Endothelial cell of umbilical vein (primary cell): ENCODE data around the gene CDHR5. TPM values are rescaled to one million over a fixed set of nuclear protein-coding genes. Genes with fewer than 3 reads are reported as not detected.

ENCODE experiments used
- BruUV-seq: library from RNA; stranded (reverse); fragments of 400-500 nt; replicated peaks from 2 replicates; lab custom pipeline; 2021; lab: Mats Ljungman, UMichigan
- CTCF ChIA-PET: fragments of 300-600, 350-600 bp; sonication (Branson Sonifier 250); formaldehyde crosslinking; loops from one replicate; lab custom pipeline; 2021; ENCODE audit warnings: antibody characterized with exemption, inconsistent platforms; lab: Charles Lee
- POLR2A ChIA-PET: fragments of 300-600, 350-600 bp; sonication (Branson Sonifier 250); formaldehyde crosslinking; loops from one replicate; lab custom pipeline; 2021; ENCODE audit warnings: antibody characterized with exemption, inconsistent platforms; lab: Charles Lee
- DNase-seq: peaks from one replicate; pipeline ENCODE4 v3.0.0-alpha.2; 2011; ENCODE audit warnings: low read depth, low spot score
- FAIRE-seq: peaks from 2 replicates; lab custom pipeline; 2011; peaks lifted over from hg19 to GRCh38; lab: Jason Lieb, UNC
- H2AFZ ChIP-seq: 2 replicates; pipeline ENCODE4 v1.6.0; 2012; ENCODE audit warnings: low read depth, low read length, control low read depth, inconsistent platforms
- H3K27ac ChIP-seq: 2 replicates; pipeline ENCODE4 v1.5.1; 2011; ENCODE audit warnings: low read depth, mild to moderate bottlenecking, control low read depth, low read length, moderate library complexity; ENCODE audit not compliant: insufficient read depth
- H3K27me3 ChIP-seq, 2 experiments: 2 replicates each; pipeline versions ENCODE4 v1.6.0 to v1.6.1; 2011; ENCODE audit warnings: low read length in 2 of 2, mixed read lengths in 1 of 2; ENCODE audit not compliant: control insufficient read depth in 2 of 2, insufficient read depth in 2 of 2
- H3K36me3 ChIP-seq, 2 experiments: 2 replicates in 1 of 2; 3 replicates in 1 of 2; pipeline ENCODE4 v1.5.1; 2011; ENCODE audit warnings: low read length in 2 of 2, mild to moderate bottlenecking in 1 of 2, moderate library complexity in 1 of 2; ENCODE audit not compliant: control insufficient read depth in 2 of 2, insufficient read depth in 2 of 2; ENCODE audit errors: extremely low read depth in 1 of 2
- H3K4me1 ChIP-seq: 3 replicates; pipeline ENCODE4 v1.5.1; 2011; ENCODE audit warnings: mild to moderate bottlenecking, low read length; ENCODE audit not compliant: control insufficient read depth, insufficient read depth; ENCODE audit errors: extremely low read depth
- H3K4me2 ChIP-seq: 2 replicates; pipeline ENCODE4 v1.6.1; 2011; ENCODE audit warnings: low read length, control low read depth, mixed read lengths; ENCODE audit not compliant: insufficient read depth
- H3K4me3 ChIP-seq, 3 experiments: fragments of 200-600 bp in 1 of 3; sonication (generic), shearing (Covaris generic) in 1 of 3; replicated peaks in 1 of 3; 2 replicates each; pipeline ENCODE4 v1.5.1; 2011 to 2016; ENCODE audit warnings: control low read depth in 3 of 3, low read length in 3 of 3, mild to moderate bottlenecking in 2 of 3, inconsistent platforms in 1 of 3, low read depth in 1 of 3, moderate library complexity in 1 of 3; ENCODE audit not compliant: insufficient read depth in 1 of 3
- H3K79me2 ChIP-seq: 2 replicates; pipeline ENCODE4 v1.6.0; 2012; ENCODE audit warnings: low read length, inconsistent platforms; ENCODE audit not compliant: control insufficient read depth, insufficient read depth
- H3K9ac ChIP-seq: replicated peaks from 2 replicates; pipeline ENCODE3; 2011; ENCODE audit warnings: low read length, control low read depth; ENCODE audit not compliant: insufficient read depth; ENCODE audit errors: extremely low read depth
- H3K9me1 ChIP-seq: replicated peaks from 3 replicates; pipeline ENCODE4 v1.6.0; 2011; ENCODE audit warnings: mild to moderate bottlenecking, low read length; ENCODE audit not compliant: control insufficient read depth, insufficient read depth; ENCODE audit errors: extremely low read depth
- H3K9me3 ChIP-seq: replicated peaks from 2 replicates; pipeline ENCODE4 v1.5.1; 2012; ENCODE audit warnings: low read length, inconsistent platforms; ENCODE audit not compliant: control insufficient read depth, insufficient read depth
- H4K20me1 ChIP-seq: replicated peaks from 2 replicates; pipeline ENCODE3; 2011; ENCODE audit warnings: mild to moderate bottlenecking, low read length; ENCODE audit not compliant: control insufficient read depth, insufficient read depth; ENCODE audit errors: extremely low read depth
- CTCF ChIP-seq, 2 donors: IDR thresholded peaks; 1 replicate in 1 of 2; 2 replicates in 1 of 2; pipeline ENCODE4 v1.5.1; 2011; ENCODE audit warnings: low read length in 2 of 2, mild to moderate bottlenecking in 2 of 2, moderate library complexity in 2 of 2, control low read depth in 1 of 2, inconsistent platforms in 1 of 2, low read depth in 1 of 2; ENCODE audit not compliant: insufficient read depth in 1 of 2; ENCODE audit errors: extremely low read depth in 1 of 2
- FOS ChIP-seq: IDR thresholded peaks from 2 replicates; pipeline ENCODE4 v1.6.1; 2011; ENCODE audit warnings: mild to moderate bottlenecking, low read length, moderate library complexity, borderline replicate concordance; ENCODE audit not compliant: insufficient read depth
- GATA2 ChIP-seq: IDR thresholded peaks from 2 replicates; pipeline ENCODE4 v1.7.0; 2011; ENCODE audit warnings: low read depth, mild to moderate bottlenecking, moderate library complexity, mixed read lengths, low read length; ENCODE audit not compliant: insufficient read length, insufficient read depth
- JUN ChIP-seq: IDR thresholded peaks from 2 replicates; pipeline ENCODE4 v1.6.1; 2011; ENCODE audit warnings: borderline replicate concordance, low read depth; ENCODE audit not compliant: insufficient read length, insufficient read depth
- MAX ChIP-seq: IDR thresholded peaks from 2 replicates; pipeline ENCODE4 v1.6.1; 2011; ENCODE audit not compliant: insufficient read depth, insufficient read length
- MYC ChIP-seq: IDR thresholded peaks from one replicate; pipeline ENCODE4 v1.6.1; 2011; ENCODE audit warnings: mild to moderate bottlenecking, low read depth, low read length
- POLR2A ChIP-seq: IDR thresholded peaks from 2 replicates; pipeline ENCODE4 v1.6.1; 2012; ENCODE audit warnings: low read depth, mild to moderate bottlenecking, control low read depth, low read length
- POLR2AphosphoS5 ChIP-seq: IDR thresholded peaks from 2 replicates; pipeline ENCODE4 v1.6.1; 2012; ENCODE audit warnings: low read depth, mild to moderate bottlenecking, control low read depth, low read length, moderate library complexity; ENCODE audit not compliant: insufficient read depth
- dilution Hi-C: fragments of 300-500 bp; cut with MboI; formaldehyde crosslinking; loops from one replicate; pipeline ENCODE4 v1.15.0; 2019; ENCODE audit warnings: low sequenced_read_pairs; ENCODE audit not compliant: extremely low pct_ligation_motif_present
- intact Hi-C: fragments of 100-400 bp; cut with micrococcal nuclease; formaldehyde crosslinking; loops from one replicate; pipeline ENCODE4 v1.10.0; 2022
- polyA plus RNA-seq, 4 experiments: library from polyadenylated mRNA; depleted of rRNA in 3 of 4; stranded (reverse) in 3 of 4; unstranded in 1 of 4; fragments of >200 nt; gene quantifications; 2 replicates each; pipeline versions ENCODE4 v1.2.1 to v1.2.3, GENCODE V29; 2011 to 2012; ENCODE audit warnings: missing spikeins in 1 of 4
- total RNA-seq: library from RNA; stranded (reverse); gene quantifications from 2 replicates; pipeline ENCODE4 v1.2.3, GENCODE V29; 2021

The CDHR5 gene
- total and polyA plus RNA-seq, 2 donors (not counting 3 experiments of a cell fraction or from before 2014, with no cell fraction given) = not detected

GRCh38 chr11:646214-646613, 21.5 kb upstream of the CDHR5 start:
- no peak overlapping the region for H2AFZ ChIP-seq
- H3K79me2 ChIP-seq = no peaks in the 10 kb centered on the region
- no peaks in the 10 kb centered on the region for H3K9me3 ChIP-seq
- no peaks in the 10 kb centered on the region for H4K20me1 ChIP-seq
- no peak overlapping the region for H3K9ac ChIP-seq
- CTCF ChIA-PET = interaction anchor here (1.1 to 1.6 kb wide), 2 partner anchors 11 to 27 kb away, joined by 3 read pairs; no protein-coding TSS in a partner anchor
- no TSS peak for BruUV-seq
- H3K4me1 ChIP-seq = no peaks in the 10 kb centered on the region
- H3K4me3 ChIP-seq = no peak overlapping the region
- FAIRE-seq (no peak), DNase-seq (no peak)
- H3K9me1 ChIP-seq = no peaks in the 10 kb centered on the region
- H3K27ac ChIP-seq = no peak overlapping the region
- dilution Hi-C loops (no loop called here), intact Hi-C loops (no loop called here)
- no peaks in the 10 kb centered on the region for H3K27me3 ChIP-seq
- TF ChIP-seq MAX = no peak
- no peak for TF ChIP-seq CTCF (IDR thresholded peaks at IDR 0.05; ENCODE audit: extremely low read depth in 1 of 2, insufficient read depth in 1 of 2, low read depth in 1 of 2, low read length in 2 of 2)
- no peak for TF ChIP-seq GATA2
- TF ChIP-seq FOS = no peak
- no peak for TF ChIP-seq MYC
- no peak for TF ChIP-seq POLR2A
- no peak for TF ChIP-seq POLR2AphosphoS5
- TF ChIP-seq JUN = no peak
- no peak overlapping the region for H3K4me2 ChIP-seq
- POLR2A ChIA-PET = no interaction called here
- H3K36me3 ChIP-seq = peaks cover 0 to 16% of the 10 kb centered on the region in 2 experiments
